Esophagus squamous epithelium (tissue), 4 donors: ENCODE data around the gene LAMP1.

Source experiments
- CTCF ChIP-seq, 6 experiments: fragments of 450-650 bp in 4 of 6; fragments of 200-600 bp in 2 of 6; sonication (generic) in 2 of 6; IDR thresholded peaks; one replicate each; pipeline ENCODE4 v1.5.1; 2016 to 2019; ENCODE audit warnings: antibody characterized with exemption in 6 of 6, mild to moderate bottlenecking in 4 of 6, moderate library complexity in 4 of 6
- POLR2A ChIP-seq, 4 donors: fragments of 450-650 bp; IDR thresholded peaks; one replicate each; pipeline ENCODE4 v1.6.1; 2017; ENCODE audit warnings: antibody characterized with exemption in 4 of 4, mild to moderate bottlenecking in 4 of 4, moderate library complexity in 3 of 4

GRCh38 chr13:113349050-113349449 is 52.0 kb downstream of the LAMP1 start:
- TF ChIP-seq CTCF (IDR thresholded peaks at IDR 0.05) (no peak), POLR2A (IDR thresholded peaks at IDR 0.05) (no peak)
